Loucy (cell line): ENCODE measurements around the gene CACNB1.

Source experiments
- H2AFZ ChIP-seq: fragments of 200-600 bp; sonication (generic); 2 replicates; pipeline ENCODE4 v1.6.0; 2016; ENCODE audit warnings: antibody characterized with exemption, mild to moderate bottlenecking, low read length, moderate library complexity
- H3F3A ChIP-seq: fragments of 200-600 bp; 2 replicates; pipeline ENCODE4 v1.6.0; 2016; ENCODE audit warnings: antibody characterized with exemption, low read depth, mild to moderate bottlenecking
- H3K27me3 ChIP-seq: fragments of 200-600 bp; sonication (generic); 2 replicates; pipeline ENCODE4 v1.6.1; 2014; ENCODE audit warnings: low read length, mild to moderate bottlenecking; ENCODE audit not compliant: insufficient read depth, poor library complexity, severe bottlenecking
- H3K36me3 ChIP-seq: fragments of 200-600 bp; sonication (generic); 2 replicates; pipeline ENCODE4 v1.6.1; 2016; ENCODE audit warnings: low read length; ENCODE audit not compliant: insufficient read depth
- H3K4me1 ChIP-seq: fragments of 200-600 bp; sonication (generic); 2 replicates; pipeline ENCODE4 v1.5.1; 2014; ENCODE audit warnings: low read length, mild to moderate bottlenecking; ENCODE audit not compliant: insufficient read depth, poor library complexity, severe bottlenecking
- H3K4me2 ChIP-seq: fragments of 200-600 bp; sonication (generic); 2 replicates; pipeline ENCODE4 v1.6.0; 2014; ENCODE audit warnings: antibody characterized with exemption, low read length, low read depth, mild to moderate bottlenecking; ENCODE audit not compliant: poor library complexity, severe bottlenecking
- H3K4me3 ChIP-seq: fragments of 200-600 bp; sonication (generic); 2 replicates; pipeline ENCODE4 v1.5.1; 2014; ENCODE audit warnings: low read length, mild to moderate bottlenecking, mixed read lengths; ENCODE audit not compliant: poor library complexity, severe bottlenecking
- H3K79me2 ChIP-seq: fragments of 200-600 bp; sonication (generic); 2 replicates; pipeline ENCODE4 v1.6.1; 2014; ENCODE audit warnings: low read length; ENCODE audit not compliant: insufficient read depth
- H3K9ac ChIP-seq: fragments of 200-600 bp; sonication (generic); 2 replicates; pipeline ENCODE4 v1.6.0; 2014; ENCODE audit warnings: mild to moderate bottlenecking, low read depth, low read length, moderate library complexity; ENCODE audit not compliant: poor library complexity, severe bottlenecking
- H3K9me2 ChIP-seq: fragments of 200-600 bp; sonication (generic); replicated peaks from 2 replicates; pipeline ENCODE4 v1.6.1; 2016; ENCODE audit warnings: low read depth, low read length, mixed read lengths
- H3K9me3 ChIP-seq: fragments of 200-600 bp; sonication (generic); 2 replicates; pipeline ENCODE4 v1.6.1; 2014; ENCODE audit warnings: mild to moderate bottlenecking, antibody characterized with exemption, low read length, low read depth; ENCODE audit not compliant: insufficient read depth
- H4K20me1 ChIP-seq: fragments of 200-600 bp; sonication (generic); 2 replicates; pipeline ENCODE4 v1.6.0; 2014; ENCODE audit warnings: antibody characterized with exemption, low read length, mild to moderate bottlenecking; ENCODE audit not compliant: insufficient read depth, poor library complexity, severe bottlenecking
- EZH2phosphoT487 ChIP-seq: fragments of 200-600 bp; IDR thresholded peaks from 2 replicates; pipeline ENCODE4 v1.6.1; 2018; ENCODE audit warnings: antibody characterized with exemption, mild to moderate bottlenecking, moderate library complexity, borderline replicate concordance
- TF ChIP-seq, protein P1 (sequence below): fragments of 200-600 bp; sonication (generic); conservative IDR thresholded peaks from 2 replicates; pipeline ENCODE4 v1.5.1; 2014; ENCODE audit warnings: mild to moderate bottlenecking, antibody characterized with exemption, low read length

CACNB1 gene

DNA sequence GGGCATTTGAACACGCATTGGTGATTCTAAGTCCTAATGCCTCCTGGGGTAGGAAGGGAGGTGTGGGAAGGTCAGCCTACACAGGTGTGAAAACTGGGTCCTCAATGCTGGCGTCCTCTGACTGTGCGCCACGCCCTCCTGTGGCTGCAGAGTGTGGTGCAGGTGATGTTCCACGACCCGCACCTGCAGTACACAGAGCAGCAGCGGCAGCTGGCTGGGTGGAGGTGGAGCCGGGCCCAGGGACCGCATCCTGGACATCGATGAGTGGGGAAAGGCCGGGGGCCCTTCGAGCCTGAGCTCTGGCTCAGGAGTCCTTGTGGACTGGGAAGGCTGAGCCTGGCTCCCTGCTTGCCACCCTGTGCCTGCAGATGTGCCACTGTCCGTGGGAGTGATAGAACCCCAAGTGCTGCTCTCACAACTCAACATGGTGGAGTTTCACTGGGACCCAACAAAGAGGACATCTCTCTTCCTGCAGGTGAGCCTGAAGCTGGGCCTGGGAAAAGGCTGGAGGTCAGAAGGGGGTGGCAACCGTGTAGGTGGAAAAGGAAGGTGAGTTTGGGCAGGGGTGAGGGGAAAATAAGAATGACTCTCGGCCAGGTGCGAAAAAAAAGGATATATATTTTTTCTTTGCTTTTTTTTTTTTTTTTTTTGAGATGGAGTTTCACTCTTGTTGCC is 42.3 kb upstream of the CACNB1 start:
- Histone ChIP-seq H3K4me2 (no peak overlapping the region), H2AFZ (no peak overlapping the region), H3K4me3 (no peak overlapping the region), H3K4me1 (peaks cover 36% of the 10 kb centered on the region), H3K9ac (no peak overlapping the region), H4K20me1 (no peaks in the 10 kb centered on the region), H3F3A (peaks cover 4% of the 10 kb centered on the region; the same call in 1 of the 2 replicates), H3K9me2 (no peaks in the 10 kb centered on the region), H3K27me3 (no peaks in the 10 kb centered on the region), H3K36me3 (no peaks in the 10 kb centered on the region), H3K79me2 (no peaks in the 10 kb centered on the region), H3K9me3 (no peaks in the 10 kb centered on the region)
- no peak for TF ChIP-seq EZH2phosphoT487
- TF ChIP-seq, protein P1, sequence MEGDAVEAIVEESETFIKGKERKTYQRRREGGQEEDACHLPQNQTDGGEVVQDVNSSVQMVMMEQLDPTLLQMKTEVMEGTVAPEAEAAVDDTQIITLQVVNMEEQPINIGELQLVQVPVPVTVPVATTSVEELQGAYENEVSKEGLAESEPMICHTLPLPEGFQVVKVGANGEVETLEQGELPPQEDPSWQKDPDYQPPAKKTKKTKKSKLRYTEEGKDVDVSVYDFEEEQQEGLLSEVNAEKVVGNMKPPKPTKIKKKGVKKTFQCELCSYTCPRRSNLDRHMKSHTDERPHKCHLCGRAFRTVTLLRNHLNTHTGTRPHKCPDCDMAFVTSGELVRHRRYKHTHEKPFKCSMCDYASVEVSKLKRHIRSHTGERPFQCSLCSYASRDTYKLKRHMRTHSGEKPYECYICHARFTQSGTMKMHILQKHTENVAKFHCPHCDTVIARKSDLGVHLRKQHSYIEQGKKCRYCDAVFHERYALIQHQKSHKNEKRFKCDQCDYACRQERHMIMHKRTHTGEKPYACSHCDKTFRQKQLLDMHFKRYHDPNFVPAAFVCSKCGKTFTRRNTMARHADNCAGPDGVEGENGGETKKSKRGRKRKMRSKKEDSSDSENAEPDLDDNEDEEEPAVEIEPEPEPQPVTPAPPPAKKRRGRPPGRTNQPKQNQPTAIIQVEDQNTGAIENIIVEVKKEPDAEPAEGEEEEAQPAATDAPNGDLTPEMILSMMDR, result peak; percentile 80

DNA sequence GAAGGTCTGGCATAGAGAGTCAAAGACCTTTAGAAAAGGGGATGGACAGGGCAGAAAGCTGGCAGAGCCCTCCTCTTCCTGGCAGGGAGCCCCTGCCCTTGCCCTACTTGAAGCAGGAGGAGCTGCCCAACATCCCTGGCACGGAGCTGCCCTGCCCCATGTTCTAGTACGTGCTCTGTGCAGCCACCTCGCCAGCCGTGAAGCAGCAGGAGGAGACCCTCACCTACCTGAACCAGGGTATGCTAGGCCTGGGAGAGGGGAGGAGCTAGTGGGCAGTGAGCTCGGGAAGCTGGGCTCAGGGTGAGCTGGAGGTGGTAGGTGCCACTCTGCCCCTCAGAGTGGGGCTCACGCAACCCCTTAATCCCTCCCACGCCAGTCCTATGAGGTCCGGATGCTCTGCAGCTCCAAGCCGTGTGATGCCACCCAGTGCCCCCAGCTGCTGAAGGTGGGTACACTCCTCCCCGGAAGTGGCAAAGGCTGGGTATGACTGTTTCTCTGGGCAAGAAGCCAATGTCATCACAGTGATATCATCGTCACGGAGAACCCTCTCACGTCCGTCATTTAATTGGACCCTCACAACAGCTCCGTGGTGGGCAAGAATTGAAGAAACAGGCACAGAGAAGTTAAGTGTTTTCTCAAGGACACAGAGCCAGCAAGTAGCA is 41.0 kb upstream of the CACNB1 start:
- no peak overlapping the region for H3K9ac ChIP-seq
- no peak overlapping the region for H3K4me3 ChIP-seq
- H3K4me1 ChIP-seq, result peaks cover 25% of the 10 kb centered on the region
- no peaks in the 10 kb centered on the region for H3K36me3 ChIP-seq
- H3K27me3 ChIP-seq, result no peaks in the 10 kb centered on the region
- H3K79me2 ChIP-seq, result no peaks in the 10 kb centered on the region
- TF ChIP-seq, protein P1, result no peak
- no peak for TF ChIP-seq EZH2phosphoT487
- H3K9me3 ChIP-seq, result no peaks in the 10 kb centered on the region
- no peaks in the 10 kb centered on the region for H3K9me2 ChIP-seq
- H4K20me1 ChIP-seq, result no peaks in the 10 kb centered on the region
- peak overlapping the region; percentile 29; the same call in 1 of the 2 replicates for H2AFZ ChIP-seq
- H3K4me2 ChIP-seq, result peak overlapping the region; percentile 45
- no peaks in the 10 kb centered on the region for H3F3A ChIP-seq

DNA sequence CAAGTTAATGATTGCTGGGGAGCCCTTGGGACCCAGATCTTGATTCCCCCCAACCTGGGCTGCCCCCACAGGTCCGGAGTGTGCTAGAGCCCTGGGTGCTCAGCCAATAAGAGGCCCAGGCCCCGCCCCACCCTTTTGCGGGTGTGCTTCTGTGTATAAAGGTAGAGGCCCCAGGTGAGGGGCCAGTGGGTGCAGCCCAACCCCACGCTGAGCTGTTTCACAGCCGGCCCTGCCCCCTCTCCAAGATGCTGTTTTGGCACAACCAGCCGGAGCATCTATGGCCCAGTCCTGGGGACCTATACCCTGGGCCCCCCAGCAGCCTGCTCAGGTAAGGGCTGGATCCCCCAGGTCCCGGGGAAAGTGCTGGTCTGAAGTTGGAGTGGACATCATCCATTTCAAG is 40.1 kb upstream of the CACNB1 start:
- H3K27me3 ChIP-seq, result no peaks in the 10 kb centered on the region
- H3K36me3 ChIP-seq, result no peaks in the 10 kb centered on the region
- no peaks in the 10 kb centered on the region for H3K9me2 ChIP-seq
- H3K4me3 ChIP-seq, result no peak overlapping the region
- H3F3A ChIP-seq, result no peaks in the 10 kb centered on the region
- no peak overlapping the region for H3K9ac ChIP-seq
- no peaks in the 10 kb centered on the region for H3K79me2 ChIP-seq
- no peaks in the 10 kb centered on the region for H3K9me3 ChIP-seq
- H3K4me1 ChIP-seq, result peaks cover 19% of the 10 kb centered on the region
- H2AFZ ChIP-seq, result no peak overlapping the region
- H4K20me1 ChIP-seq, result no peaks in the 10 kb centered on the region
- no peak for TF ChIP-seq EZH2phosphoT487
- TF ChIP-seq, protein P1, result no peak
- no peak overlapping the region for H3K4me2 ChIP-seq
